Liver (tissue), 3 donors: ENCODE data around the gene TMEM9B.

Experiments used
- EGR1 ChIP-seq, 2 donors: IDR thresholded peaks; 2 replicates each; pipeline ENCODE4 v1.6.1; 2016 to 2018; ENCODE audit warnings: antibody characterized with exemption in 2 of 2, low read depth in 2 of 2
- GABPA ChIP-seq, 2 donors: IDR thresholded peaks in 1 of 2; conservative IDR thresholded peaks in 1 of 2; 2 replicates each; pipeline ENCODE4 v1.6.1; 2016; ENCODE audit warnings: antibody characterized with exemption in 2 of 2, mild to moderate bottlenecking in 1 of 2, moderate library complexity in 1 of 2
- HNF4A ChIP-seq, 2 donors: conservative IDR thresholded peaks; 2 replicates each; pipeline ENCODE4 v1.6.1; 2016; ENCODE audit warnings: antibody characterized with exemption in 2 of 2, mild to moderate bottlenecking in 2 of 2
- HNF4G ChIP-seq: IDR thresholded peaks from 2 replicates; pipeline ENCODE4 v1.6.1; 2016; ENCODE audit warnings: antibody characterized with exemption
- JUND ChIP-seq, 2 donors: IDR thresholded peaks; 2 replicates each; pipeline ENCODE4 v1.6.1; 2016; ENCODE audit warnings: antibody characterized with exemption in 2 of 2
- RAD21 ChIP-seq, 2 donors: IDR thresholded peaks; 2 replicates each; pipeline ENCODE4 v1.6.1; 2016; ENCODE audit warnings: antibody characterized with exemption in 2 of 2, mild to moderate bottlenecking in 2 of 2
- RXRA ChIP-seq, 2 donors: IDR thresholded peaks; 2 replicates each; pipeline ENCODE4 v1.6.1; 2017 to 2018; ENCODE audit warnings: antibody characterized with exemption in 2 of 2, mild to moderate bottlenecking in 1 of 2
- SP1 ChIP-seq: IDR thresholded peaks from 2 replicates; pipeline ENCODE4 v1.6.1; 2018; ENCODE audit warnings: antibody characterized with exemption, mild to moderate bottlenecking
- TAF1 ChIP-seq: conservative IDR thresholded peaks from 2 replicates; pipeline ENCODE4 v1.6.1; 2016; ENCODE audit warnings: antibody characterized with exemption, mild to moderate bottlenecking
- YY1 ChIP-seq: IDR thresholded peaks from 2 replicates; pipeline ENCODE4 v1.6.1; 2016; ENCODE audit warnings: antibody characterized with exemption, mild to moderate bottlenecking
- TF ChIP-seq, protein P1 (sequence below): fragments of 150-350 bp; IDR thresholded peaks from 2 replicates; pipeline ENCODE4 v1.5.1; 2017; ENCODE audit warnings: improper control_type of control experiment, low read depth, low read length; ENCODE audit not compliant: missing input control
- TF ChIP-seq, protein P2 (sequence below): IDR thresholded peaks from 2 replicates; pipeline ENCODE4 v1.6.1; 2016; ENCODE audit warnings: antibody characterized with exemption, mild to moderate bottlenecking
- TF ChIP-seq, protein P3 (sequence below): IDR thresholded peaks from 2 replicates; pipeline ENCODE4 v1.6.1; 2016; ENCODE audit warnings: antibody characterized with exemption
- TF ChIP-seq, protein P4 (sequence below): IDR thresholded peaks from 2 replicates; pipeline ENCODE4 v1.6.1; 2016; ENCODE audit warnings: antibody characterized with exemption
- donor health status: healthy.
- donor health status: healthy.

DNA sequence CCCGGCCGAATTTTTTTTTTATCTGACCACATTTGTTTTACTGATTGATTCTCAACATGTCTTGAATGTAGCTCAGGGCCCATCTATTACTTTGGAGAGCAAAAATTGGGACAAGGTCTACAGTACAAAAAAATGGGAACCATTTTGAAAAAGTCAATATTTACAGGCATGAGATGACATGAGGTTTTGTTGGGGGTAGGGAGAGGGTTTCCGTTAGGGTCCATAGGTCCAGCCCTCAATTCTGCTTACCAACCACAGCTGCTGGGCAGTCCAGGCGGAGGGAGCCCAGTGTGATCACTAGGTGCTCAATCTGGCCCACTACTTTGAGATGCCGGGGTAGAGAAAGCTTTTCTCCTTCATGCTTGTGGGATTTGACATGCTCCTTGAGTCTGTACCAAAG, 21.2 kb upstream of the TMEM9B start:
- TF ChIP-seq, protein P1, sequence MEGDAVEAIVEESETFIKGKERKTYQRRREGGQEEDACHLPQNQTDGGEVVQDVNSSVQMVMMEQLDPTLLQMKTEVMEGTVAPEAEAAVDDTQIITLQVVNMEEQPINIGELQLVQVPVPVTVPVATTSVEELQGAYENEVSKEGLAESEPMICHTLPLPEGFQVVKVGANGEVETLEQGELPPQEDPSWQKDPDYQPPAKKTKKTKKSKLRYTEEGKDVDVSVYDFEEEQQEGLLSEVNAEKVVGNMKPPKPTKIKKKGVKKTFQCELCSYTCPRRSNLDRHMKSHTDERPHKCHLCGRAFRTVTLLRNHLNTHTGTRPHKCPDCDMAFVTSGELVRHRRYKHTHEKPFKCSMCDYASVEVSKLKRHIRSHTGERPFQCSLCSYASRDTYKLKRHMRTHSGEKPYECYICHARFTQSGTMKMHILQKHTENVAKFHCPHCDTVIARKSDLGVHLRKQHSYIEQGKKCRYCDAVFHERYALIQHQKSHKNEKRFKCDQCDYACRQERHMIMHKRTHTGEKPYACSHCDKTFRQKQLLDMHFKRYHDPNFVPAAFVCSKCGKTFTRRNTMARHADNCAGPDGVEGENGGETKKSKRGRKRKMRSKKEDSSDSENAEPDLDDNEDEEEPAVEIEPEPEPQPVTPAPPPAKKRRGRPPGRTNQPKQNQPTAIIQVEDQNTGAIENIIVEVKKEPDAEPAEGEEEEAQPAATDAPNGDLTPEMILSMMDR = no peak
- TF ChIP-seq SP1 (no peak), TAF1 (no peak), GABPA (IDR thresholded peaks at IDR 0.05 in 1 of 2, conservative IDR thresholded peaks at IDR 0.05 in 1 of 2) (no peak), RXRA (IDR thresholded peaks at IDR 0.05) (no peak), HNF4A (conservative IDR thresholded peaks at IDR 0.05) (no peak), RAD21 (IDR thresholded peaks at IDR 0.05) (no peak), YY1 (no peak), JUND (IDR thresholded peaks at IDR 0.05) (no peak), EGR1 (IDR thresholded peaks at IDR 0.05; ENCODE audit: low read depth in 2 of 2) (no peak), HNF4G (no peak)
- TF ChIP-seq, protein P2, sequence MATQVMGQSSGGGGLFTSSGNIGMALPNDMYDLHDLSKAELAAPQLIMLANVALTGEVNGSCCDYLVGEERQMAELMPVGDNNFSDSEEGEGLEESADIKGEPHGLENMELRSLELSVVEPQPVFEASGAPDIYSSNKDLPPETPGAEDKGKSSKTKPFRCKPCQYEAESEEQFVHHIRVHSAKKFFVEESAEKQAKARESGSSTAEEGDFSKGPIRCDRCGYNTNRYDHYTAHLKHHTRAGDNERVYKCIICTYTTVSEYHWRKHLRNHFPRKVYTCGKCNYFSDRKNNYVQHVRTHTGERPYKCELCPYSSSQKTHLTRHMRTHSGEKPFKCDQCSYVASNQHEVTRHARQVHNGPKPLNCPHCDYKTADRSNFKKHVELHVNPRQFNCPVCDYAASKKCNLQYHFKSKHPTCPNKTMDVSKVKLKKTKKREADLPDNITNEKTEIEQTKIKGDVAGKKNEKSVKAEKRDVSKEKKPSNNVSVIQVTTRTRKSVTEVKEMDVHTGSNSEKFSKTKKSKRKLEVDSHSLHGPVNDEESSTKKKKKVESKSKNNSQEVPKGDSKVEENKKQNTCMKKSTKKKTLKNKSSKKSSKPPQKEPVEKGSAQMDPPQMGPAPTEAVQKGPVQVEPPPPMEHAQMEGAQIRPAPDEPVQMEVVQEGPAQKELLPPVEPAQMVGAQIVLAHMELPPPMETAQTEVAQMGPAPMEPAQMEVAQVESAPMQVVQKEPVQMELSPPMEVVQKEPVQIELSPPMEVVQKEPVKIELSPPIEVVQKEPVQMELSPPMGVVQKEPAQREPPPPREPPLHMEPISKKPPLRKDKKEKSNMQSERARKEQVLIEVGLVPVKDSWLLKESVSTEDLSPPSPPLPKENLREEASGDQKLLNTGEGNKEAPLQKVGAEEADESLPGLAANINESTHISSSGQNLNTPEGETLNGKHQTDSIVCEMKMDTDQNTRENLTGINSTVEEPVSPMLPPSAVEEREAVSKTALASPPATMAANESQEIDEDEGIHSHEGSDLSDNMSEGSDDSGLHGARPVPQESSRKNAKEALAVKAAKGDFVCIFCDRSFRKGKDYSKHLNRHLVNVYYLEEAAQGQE = no peak
- TF ChIP-seq, protein P3, sequence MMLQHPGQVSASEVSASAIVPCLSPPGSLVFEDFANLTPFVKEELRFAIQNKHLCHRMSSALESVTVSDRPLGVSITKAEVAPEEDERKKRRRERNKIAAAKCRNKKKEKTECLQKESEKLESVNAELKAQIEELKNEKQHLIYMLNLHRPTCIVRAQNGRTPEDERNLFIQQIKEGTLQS = no peak
- TF ChIP-seq, protein P4, sequence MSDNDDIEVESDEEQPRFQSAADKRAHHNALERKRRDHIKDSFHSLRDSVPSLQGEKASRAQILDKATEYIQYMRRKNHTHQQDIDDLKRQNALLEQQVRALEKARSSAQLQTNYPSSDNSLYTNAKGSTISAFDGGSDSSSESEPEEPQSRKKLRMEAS = no peak
